PC-9 (cell line): ENCODE measurements around the gene NSG2. TPM values are rescaled to one million over a fixed set of nuclear protein-coding genes. Genes with fewer than 3 reads are reported as not detected.

Experiments
- BruUV-seq: library from RNA; stranded (reverse); fragments of 400-500 nt; replicated peaks from 2 replicates; lab custom pipeline; 2021; lab: Mats Ljungman, UMichigan
- CTCF ChIA-PET: fragments of 300-600 bp; sonication (Branson Sonifier 250); formaldehyde crosslinking; loops from one replicate; lab custom pipeline; 2022; ENCODE audit warnings: antibody characterized with exemption; lab: Charles Lee
- POLR2A ChIA-PET: fragments of 300-600 bp; sonication (Branson Sonifier 250); formaldehyde crosslinking; loops from one replicate; lab custom pipeline; 2022; ENCODE audit warnings: antibody characterized with exemption; ENCODE audit not compliant: unreplicated experiment; lab: Charles Lee
- DNase-seq, 2 experiments: peaks; one replicate each; pipeline versions ENCODE4 v3.0.0 to v3.0.0-alpha.2; 2015 to 2022; ENCODE audit warnings: mixed read lengths in 1 of 2
- H2AFZ ChIP-seq: fragments of 200-600 bp; sonication (generic); 2 replicates; pipeline ENCODE4 v1.8.1; 2017; ENCODE audit warnings: antibody characterized with exemption
- H3F3A ChIP-seq: fragments of 200-600 bp; sonication (generic); 2 replicates; pipeline ENCODE4 v1.8.1; 2017; ENCODE audit warnings: antibody characterized with exemption, mild to moderate bottlenecking, low read depth; ENCODE audit not compliant: insufficient read depth
- H3K27ac ChIP-seq: fragments of 200-600 bp; sonication (generic); 2 replicates; pipeline ENCODE4 v1.6.1; 2016; ENCODE audit warnings: mixed run types
- H3K27me3 ChIP-seq: fragments of 200-600 bp; sonication (generic); 2 replicates; pipeline ENCODE4 v1.6.1; 2016; ENCODE audit warnings: low read depth, mixed run types; ENCODE audit not compliant: insufficient read depth
- H3K36me3 ChIP-seq: fragments of 200-600 bp; sonication (generic); 2 replicates; pipeline ENCODE4 v1.6.1; 2016; ENCODE audit warnings: low read depth, mixed run types
- H3K4me1 ChIP-seq: fragments of 200-600 bp; sonication (generic); replicated peaks from 2 replicates; pipeline ENCODE4 v1.6.1; 2016; ENCODE audit warnings: mixed run types; ENCODE audit not compliant: insufficient read depth
- H3K4me2 ChIP-seq: fragments of 200-600 bp; sonication (generic); 2 replicates; pipeline ENCODE4 v1.6.1; 2017; ENCODE audit warnings: mixed run types
- H3K4me3 ChIP-seq: fragments of 200-600 bp; sonication (generic); 2 replicates; pipeline ENCODE4 v1.6.1; 2016; ENCODE audit warnings: mixed run types
- H3K79me2 ChIP-seq: fragments of 200-600 bp; sonication (generic); 2 replicates; pipeline ENCODE4 v1.6.1; 2017; ENCODE audit warnings: low read depth, mixed run types
- H3K9me2 ChIP-seq: fragments of 200-600 bp; sonication (generic); 2 replicates; pipeline ENCODE4 v1.8.1; 2017; ENCODE audit warnings: mild to moderate bottlenecking; ENCODE audit not compliant: insufficient read depth
- H3K9me3 ChIP-seq: fragments of 200-600 bp; sonication (generic); 2 replicates; pipeline ENCODE4 v1.8.1; 2016; ENCODE audit warnings: low read depth; ENCODE audit not compliant: insufficient read depth
- H4K20me1 ChIP-seq: fragments of 200-600 bp; sonication (generic); 2 replicates; pipeline ENCODE4 v1.8.1; 2017; ENCODE audit not compliant: insufficient read depth
- CTCF ChIP-seq: fragments of 200-600 bp; sonication (generic); conservative IDR thresholded peaks from 2 replicates; pipeline ENCODE4 v1.6.1; 2017; ENCODE audit warnings: mixed run types, antibody characterized with exemption, mild to moderate bottlenecking, moderate library complexity
- EZH2 ChIP-seq: fragments of 200-600 bp; sonication (generic); IDR thresholded peaks from 2 replicates; pipeline ENCODE4 v1.8.0; 2017; ENCODE audit warnings: antibody characterized with exemption, low read depth
- intact Hi-C: fragments of 100-400 bp; cut with micrococcal nuclease; formaldehyde crosslinking; loops from one replicate; pipeline ENCODE4 v1.10.0; 2022; ENCODE audit not compliant: unreplicated experiment
- total RNA-seq: library from RNA; stranded (reverse); gene quantifications from 2 replicates; pipeline ENCODE4 v1.2.3, GENCODE V29; 2021

The NSG2 gene
- total RNA-seq, 1 experiment from 2014 or later, result not detected

- Histone ChIP-seq H3K79me2 (no peaks in the 10 kb centered on the region), H3K9me2 (no peaks in the 10 kb centered on the region), H3K4me3 (no peak overlapping the region), H3K36me3 (no peaks in the 10 kb centered on the region), H3K27ac (no peak overlapping the region), H3K9me3 (no peaks in the 10 kb centered on the region), H2AFZ (no peak overlapping the region), H3K27me3 (peaks cover 63% of the 10 kb centered on the region), H3K4me2 (no peak overlapping the region), H3F3A (no peaks in the 10 kb centered on the region), H4K20me1 (0 out of 2 replicates have a peak, but pooled peaks cover 2% of the 10 kb centered on the region), H3K4me1 (no peaks in the 10 kb centered on the region)
- DNase-seq, result no peak
- no TSS peak for BruUV-seq
- intact Hi-C loops, result no loop called here
- POLR2A ChIA-PET, result no interaction called here
- CTCF ChIA-PET, result no interaction called here
- TF ChIP-seq CTCF (no peak), EZH2 (no peak)
These were observed 7.1 kb downstream of the NSG2 start for GRCh38 chr5:174052636-174053035.

GRCh38 chr5:174053905-174054304 lies 8.4 kb downstream of the NSG2 start:
- ChIA-PET CTCF (no interaction called here), POLR2A (no interaction called here)
- 0 out of 2 replicates have a peak, but pooled peaks cover 2% of the 10 kb centered on the region for H4K20me1 ChIP-seq
- intact Hi-C loops, result no loop called here
- H3K9me3 ChIP-seq, result no peaks in the 10 kb centered on the region
- no peak overlapping the region for H3K4me3 ChIP-seq
- no peaks in the 10 kb centered on the region for H3K9me2 ChIP-seq
- no peak for DNase-seq
- no peaks in the 10 kb centered on the region for H3K79me2 ChIP-seq
- no peaks in the 10 kb centered on the region for H3K36me3 ChIP-seq
- BruUV-seq, result no TSS peak
- no peak overlapping the region for H2AFZ ChIP-seq
- H3K27me3 ChIP-seq, result peaks cover 71% of the 10 kb centered on the region
- no peak overlapping the region for H3K4me2 ChIP-seq
- H3F3A ChIP-seq, result no peaks in the 10 kb centered on the region
- TF ChIP-seq CTCF, result no peak
- TF ChIP-seq EZH2, result no peak
- H3K27ac ChIP-seq, result no peak overlapping the region
- no peaks in the 10 kb centered on the region for H3K4me1 ChIP-seq

- Histone ChIP-seq H3K27ac (no peak overlapping the region), H3K27me3 (peaks cover 68% of the 10 kb centered on the region), H3F3A (no peaks in the 10 kb centered on the region), H4K20me1 (0 out of 2 replicates have a peak, but pooled peaks cover 2% of the 10 kb centered on the region), H3K4me1 (no peaks in the 10 kb centered on the region), H3K4me2 (no peak overlapping the region), H3K4me3 (no peak overlapping the region), H3K79me2 (no peaks in the 10 kb centered on the region), H3K9me2 (no peaks in the 10 kb centered on the region), H2AFZ (no peak overlapping the region), H3K9me3 (no peaks in the 10 kb centered on the region), H3K36me3 (no peaks in the 10 kb centered on the region)
- ChIA-PET CTCF (no interaction called here), POLR2A (no interaction called here)
- BruUV-seq, result no TSS peak
- TF ChIP-seq EZH2 (no peak), CTCF (no peak)
- intact Hi-C loops, result no loop called here
- no peak for DNase-seq
These were observed 10.8 kb downstream of the NSG2 start for GRCh38 chr5:174056064-174056847.
